Activated B cell treated with CpG ODN at 0.5 μM for 24 hours (primary cell): Measurements from ENCODE around the gene ABI3BP. TPM values are rescaled to one million over a fixed set of nuclear protein-coding genes. Genes with fewer than 3 reads are reported as not detected.

Source experiments
- ATAC-seq: fragments of 200-7000 bp; cut with Tn5 transposase; one replicate; pipeline ENCODE4 v1.10.0; 2021; ENCODE audit warnings: low read depth, mild to moderate bottlenecking, moderate library complexity
- CTCF ChIA-PET: fragments of 350-600 bp; sonication (Branson Sonifier 250); formaldehyde crosslinking; loops from one replicate; lab custom pipeline; 2021; ENCODE audit warnings: antibody characterized with exemption; lab: Charles Lee
- POLR2A ChIA-PET: fragments of 350-600 bp; sonication (Branson Sonifier 250); formaldehyde crosslinking; loops from one replicate; lab custom pipeline; 2021; ENCODE audit warnings: antibody characterized with exemption; lab: Charles Lee
- DNase-seq: peaks from one replicate; pipeline ENCODE4 v3.0.0; 2022
- H3K27ac Mint-ChIP-seq: one replicate; pipeline ENCODE4 v1.8.0; 2020; ENCODE audit warnings: mixed read lengths
- H3K27me3 Mint-ChIP-seq: one replicate; pipeline ENCODE4 v1.8.0; 2021; ENCODE audit warnings: mixed read lengths
- H3K36me3 Mint-ChIP-seq: one replicate; pipeline ENCODE4 v1.8.0; 2021; ENCODE audit warnings: low read depth, mixed read lengths
- H3K4me1 Mint-ChIP-seq: one replicate; pipeline ENCODE4 v1.8.0; 2021; ENCODE audit warnings: mixed read lengths
- H3K4me3 Mint-ChIP-seq: one replicate; pipeline ENCODE4 v1.8.0; 2020; ENCODE audit warnings: mild to moderate bottlenecking, mixed read lengths
- H3K9me3 Mint-ChIP-seq: one replicate; pipeline ENCODE4 v1.8.0; 2020; ENCODE audit warnings: mixed read lengths
- intact Hi-C: fragments of 100-400 bp; cut with micrococcal nuclease; formaldehyde crosslinking; loops from one replicate; pipeline ENCODE4 v1.15.1; 2024
- total RNA-seq: library from RNA; stranded (reverse); gene quantifications from 2 replicates; pipeline ENCODE4 v1.2.3, GENCODE V29; 2022
- TF ChIP-seq, protein P1 (sequence below): fragments of 200-600 bp; IDR thresholded peaks from one replicate; pipeline ENCODE4 v1.8.0; 2022; ENCODE audit warnings: antibody characterized with exemption, mild to moderate bottlenecking

ABI3BP gene
- total RNA-seq, 1 donor from 2014 or later = not detected

DNA sequence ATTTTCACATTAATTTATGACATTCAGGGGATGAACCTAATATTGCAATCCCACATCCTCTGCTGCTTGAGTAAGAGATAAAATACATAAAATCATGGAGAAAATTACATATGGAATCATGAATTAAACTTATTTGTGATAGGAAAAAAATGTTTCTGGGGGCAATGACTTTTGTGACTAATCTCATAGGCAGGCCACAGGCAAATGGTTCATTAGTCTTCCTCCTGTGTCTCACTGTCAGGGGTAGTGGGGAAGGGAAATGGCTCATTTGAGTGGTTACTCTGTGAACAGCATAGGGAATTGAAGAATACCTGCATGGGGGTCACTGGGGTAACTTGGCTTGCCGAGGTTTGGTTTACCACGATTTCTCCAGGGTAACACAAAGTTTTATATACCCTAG, 211.9 kb downstream of the ABI3BP start:
- Mint-ChIP-seq H3K4me3 (no peak overlapping the region), H3K9me3 (peaks cover 9% of the 10 kb centered on the region), H3K27me3 (peaks cover 2% of the 10 kb centered on the region), H3K4me1 (no peaks in the 10 kb centered on the region), H3K27ac (no peak overlapping the region), H3K36me3 (no peaks in the 10 kb centered on the region)
- ATAC-seq (no peak), DNase-seq (no peak)
- TF ChIP-seq, protein P1, sequence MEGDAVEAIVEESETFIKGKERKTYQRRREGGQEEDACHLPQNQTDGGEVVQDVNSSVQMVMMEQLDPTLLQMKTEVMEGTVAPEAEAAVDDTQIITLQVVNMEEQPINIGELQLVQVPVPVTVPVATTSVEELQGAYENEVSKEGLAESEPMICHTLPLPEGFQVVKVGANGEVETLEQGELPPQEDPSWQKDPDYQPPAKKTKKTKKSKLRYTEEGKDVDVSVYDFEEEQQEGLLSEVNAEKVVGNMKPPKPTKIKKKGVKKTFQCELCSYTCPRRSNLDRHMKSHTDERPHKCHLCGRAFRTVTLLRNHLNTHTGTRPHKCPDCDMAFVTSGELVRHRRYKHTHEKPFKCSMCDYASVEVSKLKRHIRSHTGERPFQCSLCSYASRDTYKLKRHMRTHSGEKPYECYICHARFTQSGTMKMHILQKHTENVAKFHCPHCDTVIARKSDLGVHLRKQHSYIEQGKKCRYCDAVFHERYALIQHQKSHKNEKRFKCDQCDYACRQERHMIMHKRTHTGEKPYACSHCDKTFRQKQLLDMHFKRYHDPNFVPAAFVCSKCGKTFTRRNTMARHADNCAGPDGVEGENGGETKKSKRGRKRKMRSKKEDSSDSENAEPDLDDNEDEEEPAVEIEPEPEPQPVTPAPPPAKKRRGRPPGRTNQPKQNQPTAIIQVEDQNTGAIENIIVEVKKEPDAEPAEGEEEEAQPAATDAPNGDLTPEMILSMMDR = no peak
- POLR2A ChIA-PET = no interaction called here
- CTCF ChIA-PET = no interaction called here
- intact Hi-C loops = no loop called here

DNA sequence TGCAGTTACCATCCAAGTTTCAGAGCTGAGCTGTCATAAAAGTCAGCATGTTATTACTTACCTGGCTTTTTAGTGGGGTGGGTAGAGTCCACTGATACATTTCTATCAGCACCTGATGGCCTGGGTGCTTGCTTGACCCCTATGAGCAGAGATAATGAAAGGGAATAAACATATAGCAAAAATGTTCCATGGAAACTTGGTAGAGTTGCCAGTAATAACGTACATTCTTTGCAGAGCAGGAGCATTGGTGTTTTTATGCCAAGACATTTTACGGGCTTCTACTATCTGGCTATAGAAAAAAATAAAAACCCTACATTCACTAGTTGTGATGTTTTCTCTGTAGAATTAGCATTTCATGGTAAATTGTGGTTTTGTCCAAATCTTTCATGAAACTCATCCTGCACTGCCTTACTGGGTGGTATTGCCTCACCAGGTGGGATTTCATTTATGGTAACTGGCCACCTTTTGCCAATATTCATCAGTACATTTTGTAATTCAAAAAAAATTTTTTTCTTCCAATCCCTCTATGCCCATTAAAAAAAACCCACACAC, 213.1 kb downstream of the ABI3BP start:
- H3K27ac Mint-ChIP-seq = no peak overlapping the region
- intact Hi-C loops = no loop called here
- CTCF ChIA-PET = no interaction called here

DNA sequence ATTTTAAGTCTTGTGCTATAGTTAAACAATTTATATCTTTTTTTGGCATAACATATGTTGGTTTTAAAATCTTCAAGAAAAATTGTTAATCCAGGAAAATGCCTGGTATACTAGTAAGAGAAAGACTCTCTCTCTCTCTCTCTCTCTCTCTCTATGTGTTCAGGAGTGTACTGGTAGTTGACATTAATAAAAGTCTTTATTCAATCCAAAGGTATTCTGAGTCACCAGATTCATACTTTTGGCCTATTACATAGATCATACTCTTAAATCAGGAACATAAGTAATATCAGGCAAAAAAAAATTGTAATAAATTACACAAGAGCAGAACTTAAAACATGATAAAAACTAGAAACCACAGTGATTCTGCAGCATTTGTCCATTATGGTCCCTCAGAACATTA, 213.7 kb downstream of the ABI3BP start:
- no peak for ATAC-seq
- no peak for DNase-seq
- ChIA-PET POLR2A (no interaction called here), CTCF (no interaction called here)
- TF ChIP-seq, protein P1 = no peak
- no peaks in the 10 kb centered on the region for H3K4me1 Mint-ChIP-seq
- no peak overlapping the region for H3K27ac Mint-ChIP-seq
- H3K4me3 Mint-ChIP-seq = no peak overlapping the region
- H3K27me3 Mint-ChIP-seq = peaks cover 2% of the 10 kb centered on the region
- intact Hi-C loops = no loop called here
- H3K36me3 Mint-ChIP-seq = no peaks in the 10 kb centered on the region
- H3K9me3 Mint-ChIP-seq = no peaks in the 10 kb centered on the region

More for the DNA sequence above, 213.1 kb downstream of the ABI3BP start:
- Mint-ChIP-seq H3K4me3 (no peak overlapping the region), H3K9me3 (peaks cover 3% of the 10 kb centered on the region), H3K4me1 (no peaks in the 10 kb centered on the region), H3K36me3 (no peaks in the 10 kb centered on the region), H3K27me3 (peaks cover 2% of the 10 kb centered on the region)
- ATAC-seq = no peak
- TF ChIP-seq, protein P1 = no peak
- DNase-seq = no peak
- POLR2A ChIA-PET = no interaction called here

DNA sequence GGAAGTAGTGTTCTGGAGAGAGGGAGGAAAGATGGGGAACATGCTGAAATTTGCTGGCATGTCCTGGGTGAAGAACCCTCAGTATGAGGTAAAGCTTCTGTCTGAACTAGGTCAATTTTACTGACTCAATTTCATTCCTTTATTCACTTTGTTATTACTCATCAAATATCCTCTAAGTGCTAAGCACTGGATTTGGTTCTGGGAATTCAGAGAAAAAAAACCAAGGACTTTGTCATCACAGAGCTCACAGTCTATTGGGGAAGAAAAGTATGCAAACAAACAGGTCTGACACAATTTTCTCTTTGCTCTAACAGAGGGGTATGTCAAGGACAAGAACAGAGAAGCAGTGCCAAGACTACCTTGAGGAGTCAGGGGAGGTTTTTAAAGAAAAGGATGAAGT, 215.9 kb downstream of the ABI3BP start:
- intact Hi-C loops = no loop called here
- peaks cover 2% of the 10 kb centered on the region for H3K27me3 Mint-ChIP-seq
- no peak overlapping the region for H3K4me3 Mint-ChIP-seq
- H3K9me3 Mint-ChIP-seq = peaks cover 2% of the 10 kb centered on the region
- POLR2A ChIA-PET = no interaction called here
- DNase-seq (no peak), ATAC-seq (no peak)
- TF ChIP-seq, protein P1 = no peak
- no peak overlapping the region for H3K27ac Mint-ChIP-seq
- no peaks in the 10 kb centered on the region for H3K4me1 Mint-ChIP-seq
- CTCF ChIA-PET = no interaction called here
- no peaks in the 10 kb centered on the region for H3K36me3 Mint-ChIP-seq

DNA sequence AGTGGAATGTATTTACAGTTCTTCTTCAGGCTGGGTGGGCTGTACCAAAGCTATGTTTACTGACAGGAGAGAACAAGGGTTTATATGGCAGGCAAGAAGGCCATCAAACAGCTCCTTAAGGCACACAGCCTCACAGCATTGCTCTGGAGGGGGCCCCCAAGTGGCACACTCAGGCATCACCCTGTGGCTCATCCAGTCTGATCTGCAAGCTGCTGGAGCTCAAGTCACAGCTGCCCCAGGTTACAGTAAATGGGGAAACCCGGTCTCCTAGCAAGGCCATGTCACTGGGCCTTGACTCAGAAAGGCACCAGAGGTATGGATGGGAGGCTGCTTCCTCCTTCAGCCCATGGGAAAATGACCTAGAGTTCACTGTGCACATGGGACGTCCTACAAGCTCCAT, 216.5 kb downstream of the ABI3BP start:
- Mint-ChIP-seq H3K4me3 (no peak overlapping the region), H3K9me3 (peaks cover 2% of the 10 kb centered on the region), H3K27me3 (peaks cover 2% of the 10 kb centered on the region), H3K36me3 (no peaks in the 10 kb centered on the region), H3K4me1 (no peaks in the 10 kb centered on the region), H3K27ac (no peak overlapping the region)
- CTCF ChIA-PET = no interaction called here
- TF ChIP-seq, protein P1 = no peak
- DNase-seq = no peak
- POLR2A ChIA-PET = no interaction called here
- intact Hi-C loops = no loop called here
- ATAC-seq = no peak
